ENCODE results near the gene GRIK2.

GRIK2 gene

DNA sequence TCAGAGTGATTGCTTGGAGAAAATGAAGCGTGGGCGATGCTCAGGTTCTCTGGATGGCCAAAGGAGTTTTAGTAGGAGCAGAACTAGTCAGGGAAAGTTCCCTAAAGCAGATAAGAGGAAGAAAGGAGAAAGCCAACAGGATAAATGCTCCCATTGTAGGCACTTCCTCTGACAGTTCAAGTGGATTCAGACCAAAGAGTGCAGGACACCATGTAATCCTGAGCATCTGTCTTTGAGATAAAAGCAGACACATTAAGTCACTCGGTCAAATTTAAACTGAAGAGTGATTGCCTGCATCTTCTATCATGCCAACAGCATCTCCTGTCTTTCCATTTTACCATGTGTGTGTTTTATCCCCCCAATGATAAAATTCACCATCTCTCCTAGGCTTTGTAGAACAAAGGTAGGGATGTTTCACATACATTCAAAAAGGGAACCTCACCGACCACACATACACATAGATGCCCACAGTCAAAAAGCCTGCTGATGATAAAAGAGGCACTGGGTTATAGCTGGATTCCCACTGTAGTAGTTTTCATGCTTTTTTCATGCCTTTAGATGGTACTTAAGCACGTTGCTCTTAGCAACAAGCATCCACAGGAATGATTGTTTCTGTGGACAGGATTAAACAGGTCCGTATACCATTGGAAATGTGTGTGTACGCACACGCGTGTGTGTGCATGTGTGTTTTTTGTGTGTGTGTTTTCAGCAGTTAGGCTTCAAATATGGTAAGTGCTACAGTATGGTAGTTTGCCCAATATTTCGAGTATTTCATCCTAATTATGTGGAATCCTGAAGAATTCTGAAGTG lies 7.0 kb downstream of the GRIK2 start:
- no peak for DNase-seq (ENCODE audit: low read depth)

DNA sequence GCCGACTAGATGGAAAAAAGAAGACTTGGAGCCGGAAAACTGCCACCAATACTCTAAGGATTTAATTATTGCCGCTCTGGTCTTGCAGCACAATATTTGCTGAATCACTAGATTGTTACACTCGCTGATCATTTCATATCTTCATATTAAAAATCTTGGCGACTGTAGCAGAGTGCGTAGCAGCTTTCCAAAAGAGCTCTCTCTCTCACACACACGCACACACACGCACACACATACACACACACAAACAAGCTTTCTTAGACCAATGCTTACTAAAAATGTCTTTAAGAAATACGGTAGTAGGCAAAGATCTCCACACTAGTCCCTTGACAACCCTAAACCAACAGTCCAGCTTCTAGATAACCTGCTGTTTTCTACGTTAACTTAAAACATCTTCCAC lies 7.7 kb downstream of the GRIK2 start:
- no peak for DNase-seq (ENCODE audit: low read depth)

DNA sequence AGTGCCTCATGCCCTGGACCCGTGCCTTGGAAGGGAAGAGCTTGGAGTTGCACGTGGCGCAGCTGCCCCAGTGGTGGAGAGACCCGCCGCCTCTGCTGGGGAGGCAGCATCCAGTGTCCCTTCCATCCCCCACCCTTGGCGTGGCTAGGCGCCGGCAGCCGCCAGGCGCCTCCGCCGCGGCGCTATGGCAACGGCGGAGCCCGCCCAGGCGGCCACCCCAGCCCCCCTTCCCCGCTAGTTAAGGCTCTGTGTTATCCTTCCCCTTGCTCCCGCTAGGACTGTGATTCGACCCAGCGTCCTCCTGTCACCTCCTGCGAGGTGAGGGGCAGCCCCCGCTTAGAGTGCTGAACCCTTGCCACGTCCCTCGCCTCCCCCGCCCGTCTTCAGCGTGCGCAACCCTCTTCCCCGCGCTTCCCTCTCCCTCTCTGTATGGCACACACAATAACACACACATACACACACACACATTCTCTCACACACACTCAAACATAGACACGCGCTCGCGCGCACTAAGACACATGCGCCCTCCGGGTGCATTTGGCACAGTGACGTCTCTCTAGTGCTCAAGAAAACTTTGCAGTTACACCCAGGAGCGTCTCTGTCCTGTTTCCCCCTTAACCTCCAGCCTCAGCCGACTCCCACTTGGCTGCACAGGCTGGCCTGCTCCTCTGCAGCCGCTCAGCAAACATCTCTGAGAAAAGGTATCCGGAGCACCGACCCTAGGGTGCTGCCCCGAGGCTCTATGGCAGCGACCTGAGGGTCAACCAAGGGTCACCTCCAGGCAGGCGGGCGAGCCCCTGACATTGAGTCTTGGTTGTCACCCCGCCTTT lies 8.5 kb downstream of the GRIK2 start:
- DNase-seq (ENCODE audit: low read depth), result no peak

DNA sequence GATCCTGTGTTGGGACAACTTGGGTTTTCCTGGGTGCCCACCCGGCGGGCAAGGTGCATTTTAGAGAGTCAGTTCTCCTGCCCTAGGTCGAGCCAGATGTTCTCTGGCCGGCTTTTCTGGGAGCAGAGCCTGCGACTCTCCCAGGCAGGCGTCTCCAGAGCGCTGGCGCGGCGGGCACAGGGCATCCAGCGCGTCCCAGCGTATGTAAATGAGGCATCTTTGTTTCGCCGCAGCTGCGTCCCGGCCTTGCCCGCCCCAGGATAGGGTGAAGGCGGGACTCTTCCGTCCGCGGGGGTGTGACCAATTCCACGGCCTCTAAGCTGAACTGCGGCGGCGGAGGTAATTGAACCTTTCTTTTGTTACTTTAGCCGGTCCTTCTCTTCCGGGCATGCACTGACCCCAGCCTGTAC lies 9.1 kb downstream of the GRIK2 start:
- DNase-seq (ENCODE audit: low read depth), result no peak

DNA sequence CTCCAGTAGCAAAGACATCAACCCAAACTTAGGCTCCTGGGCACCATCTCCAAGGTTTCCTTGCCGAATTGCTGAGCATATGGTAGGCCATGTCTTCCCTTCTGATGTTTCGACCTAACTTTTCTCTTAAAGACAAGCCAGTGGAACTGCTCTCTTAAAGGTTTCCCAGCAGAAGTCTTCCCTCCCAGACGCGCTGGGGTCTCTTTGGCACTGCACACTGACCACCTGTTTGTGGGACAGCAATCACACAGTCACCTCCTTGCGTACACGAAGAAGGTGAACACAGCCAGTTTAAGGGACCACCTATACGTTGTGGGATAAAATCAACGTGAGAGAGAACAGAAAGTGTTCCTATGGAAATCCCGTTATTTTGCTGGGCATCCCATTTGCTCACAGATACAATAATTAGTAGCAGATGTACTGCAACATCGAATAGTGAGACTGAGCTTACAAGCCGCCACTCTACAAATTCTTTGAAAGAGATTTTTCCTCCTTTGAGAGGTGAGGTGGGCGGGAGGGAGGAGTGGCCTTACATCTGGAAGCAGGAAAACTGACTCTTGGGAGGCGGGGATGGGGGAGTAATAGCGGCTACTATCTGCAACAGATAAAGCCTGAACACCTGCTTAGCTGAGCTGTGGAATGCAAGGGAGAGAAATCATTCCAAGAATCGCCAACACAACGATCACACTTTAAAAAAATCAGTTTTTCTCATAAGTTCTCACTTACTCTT lies 9.9 kb downstream of the GRIK2 start:
- no peak for DNase-seq (ENCODE audit: low read depth)

DNA sequence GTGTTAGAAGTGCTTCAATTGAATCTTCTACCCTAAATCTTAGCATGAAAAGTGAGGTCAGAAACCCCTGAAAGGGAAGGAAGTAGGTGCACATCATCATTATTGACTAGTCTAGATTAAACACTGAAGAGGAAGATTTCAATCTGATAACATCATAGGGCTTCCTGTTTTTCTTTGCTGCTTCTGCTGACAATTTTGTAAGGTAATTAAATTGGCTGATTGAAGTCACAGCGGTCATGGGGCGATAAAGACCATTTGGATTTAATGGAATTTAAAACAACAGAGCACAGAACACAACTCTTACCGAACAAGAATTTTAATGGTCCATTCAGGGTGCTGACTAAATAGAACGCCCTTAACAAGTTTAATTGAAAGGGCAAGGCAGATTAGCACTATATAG lies 11.3 kb downstream of the GRIK2 start:
- DNase-seq (ENCODE audit: low read depth), result no peak

DNA sequence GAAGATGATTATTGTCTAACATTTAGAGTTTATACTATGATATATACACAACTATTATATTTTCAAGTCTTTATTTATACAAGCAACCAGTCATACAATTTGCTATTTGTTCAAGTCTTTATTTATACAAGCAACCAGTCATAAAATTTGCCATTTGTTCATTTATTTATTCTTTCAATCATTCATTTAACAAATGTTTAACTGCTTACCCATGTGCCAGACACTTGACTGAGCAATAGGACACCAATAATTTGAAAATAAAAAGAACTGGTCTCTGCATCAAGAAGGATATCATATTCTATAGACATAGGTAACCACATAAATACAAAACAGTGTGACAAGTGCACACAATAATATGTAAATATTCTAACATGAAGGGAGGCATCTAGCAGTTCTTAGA lies 20.3 kb downstream of the GRIK2 start:
- no peak for DNase-seq (ENCODE audit: low read depth)

DNA sequence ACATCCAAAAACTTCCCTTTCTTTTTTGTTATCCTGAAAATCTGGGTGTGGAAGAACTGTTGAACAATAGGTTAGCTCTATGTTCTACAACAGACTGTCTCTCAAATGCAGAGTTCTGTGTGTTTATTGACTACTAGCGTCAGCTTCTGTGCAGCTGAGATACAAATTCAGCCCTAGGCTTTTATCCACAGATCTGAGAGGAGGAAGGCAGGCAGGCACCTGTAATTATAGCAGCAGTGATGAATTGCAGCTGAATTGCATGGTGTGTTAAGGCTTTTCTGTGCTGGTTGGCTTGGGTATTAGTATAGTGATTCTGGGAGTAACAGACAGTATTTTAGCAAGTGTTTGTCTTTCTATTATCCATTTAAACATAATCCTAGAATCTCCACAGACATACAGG lies 24.4 kb downstream of the GRIK2 start:
- no peak for DNase-seq (ENCODE audit: low read depth)

DNA sequence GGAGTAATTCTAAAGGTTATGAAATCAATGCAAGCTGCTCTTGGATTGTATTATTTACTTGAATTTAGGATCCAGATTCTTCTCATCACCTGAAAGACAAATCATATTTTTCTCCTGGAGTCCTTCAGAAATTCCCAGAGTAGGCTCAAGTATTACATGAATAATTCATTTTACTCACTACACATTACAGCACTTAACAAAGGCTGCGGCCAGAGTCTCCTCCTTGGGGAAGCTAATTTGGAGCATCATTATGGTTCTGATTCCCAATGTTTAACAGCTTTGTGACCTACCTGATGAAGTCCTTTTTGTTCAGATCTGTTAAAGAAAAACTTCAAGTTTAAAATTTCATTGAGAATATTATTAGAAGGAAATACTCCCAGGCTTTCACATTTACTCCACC lies 28.7 kb downstream of the GRIK2 start:
- DNase-seq (ENCODE audit: low read depth), result no peak

DNA sequence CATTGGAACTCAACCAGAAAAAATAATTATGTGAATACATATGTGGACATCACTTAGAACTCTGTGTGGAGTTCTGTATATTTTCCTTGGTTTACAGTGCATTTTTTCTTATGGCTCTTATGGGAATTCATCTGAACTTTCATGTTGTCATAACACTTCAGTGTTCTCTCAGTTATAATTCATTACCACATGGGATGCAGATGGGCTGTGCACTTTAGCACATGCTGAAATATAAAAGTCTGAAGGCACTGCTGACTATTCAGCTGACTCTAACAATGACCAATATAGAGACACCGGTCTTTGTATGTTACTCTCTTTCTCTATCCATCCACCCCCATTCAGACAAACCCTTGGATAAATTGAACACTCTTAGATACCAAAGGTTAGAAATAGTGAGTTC lies 29.3 kb downstream of the GRIK2 start:
- DNase-seq (ENCODE audit: low read depth), result no peak

DNA sequence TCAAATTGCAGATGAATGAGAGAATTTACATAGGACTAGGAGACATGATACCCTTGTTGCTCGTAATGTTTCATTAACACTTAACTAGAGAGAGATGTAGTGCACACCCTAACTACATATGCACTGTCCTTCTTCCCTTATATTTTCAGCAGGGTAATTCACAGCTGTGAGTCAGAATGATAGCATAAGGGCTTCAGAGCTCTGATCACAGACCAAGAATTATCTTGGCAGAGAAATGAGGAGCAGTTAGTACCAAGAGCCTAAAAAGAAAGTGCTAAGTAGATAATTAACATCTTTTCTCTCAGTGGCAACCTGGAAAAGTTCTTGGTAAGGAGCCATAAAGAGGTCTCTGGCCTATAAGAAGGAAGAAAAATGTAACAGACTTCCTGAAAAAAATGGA lies 35.8 kb downstream of the GRIK2 start:
- DNase-seq (ENCODE audit: low read depth), result no peak

DNA sequence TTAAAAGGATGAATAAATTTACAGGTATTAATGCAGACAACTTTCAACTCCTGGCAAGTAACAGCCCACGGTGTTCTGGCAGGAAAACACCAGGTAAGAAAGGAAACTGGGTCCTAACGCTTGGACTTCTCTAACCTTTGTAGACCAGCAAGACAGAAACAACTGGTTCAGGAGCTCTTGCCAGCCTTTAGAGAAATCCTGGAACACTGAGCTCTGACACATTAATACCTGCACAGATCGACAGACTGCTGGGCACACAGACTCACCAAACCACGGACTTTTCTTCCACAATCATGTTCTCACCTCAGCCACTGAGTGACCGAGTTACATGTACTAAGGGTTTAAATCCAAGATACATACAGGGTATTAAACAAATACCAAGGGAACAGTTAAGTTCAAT lies 36.3 kb downstream of the GRIK2 start:
- no peak for DNase-seq (ENCODE audit: low read depth)

DNA sequence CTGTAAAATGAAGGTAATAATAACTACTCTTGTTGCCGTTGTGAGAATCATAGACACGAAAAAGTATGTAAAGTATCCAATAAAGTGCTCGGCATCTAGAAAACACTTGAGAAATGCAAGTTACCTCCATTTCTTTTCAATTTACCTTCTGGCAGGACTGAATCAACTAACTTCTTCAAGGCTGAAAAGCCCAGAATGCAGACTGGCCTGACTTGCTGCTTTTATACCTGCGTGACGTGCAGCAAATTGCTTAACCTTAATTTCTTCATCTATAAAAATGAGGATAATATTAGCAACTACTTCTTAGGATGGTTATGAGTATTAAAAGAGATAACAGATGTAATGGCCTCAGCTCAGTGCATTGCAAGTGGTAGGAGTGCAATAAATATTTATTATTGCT lies 39.6 kb downstream of the GRIK2 start:
- no peak for DNase-seq (ENCODE audit: low read depth)

DNA sequence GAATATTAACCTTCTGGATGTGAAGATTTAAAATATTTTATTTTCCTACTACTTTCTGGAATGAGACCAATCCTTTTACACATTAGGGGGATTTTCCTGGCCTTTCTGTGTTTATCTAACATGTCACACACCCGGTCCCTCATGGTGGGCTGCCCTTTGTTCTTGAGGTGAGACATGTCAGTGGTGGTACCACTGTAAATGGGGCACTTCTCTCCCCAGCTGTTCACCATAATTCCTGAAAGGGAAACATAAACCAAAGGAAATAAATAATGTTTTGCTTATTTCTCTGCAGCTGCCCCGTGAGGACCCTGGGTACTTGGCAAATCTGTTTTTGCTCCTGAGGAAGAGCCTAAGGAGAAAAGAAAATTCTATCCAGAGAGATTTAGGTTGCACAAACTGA lies 41.1 kb downstream of the GRIK2 start:
- DNase-seq (ENCODE audit: low read depth), result no peak

DNA sequence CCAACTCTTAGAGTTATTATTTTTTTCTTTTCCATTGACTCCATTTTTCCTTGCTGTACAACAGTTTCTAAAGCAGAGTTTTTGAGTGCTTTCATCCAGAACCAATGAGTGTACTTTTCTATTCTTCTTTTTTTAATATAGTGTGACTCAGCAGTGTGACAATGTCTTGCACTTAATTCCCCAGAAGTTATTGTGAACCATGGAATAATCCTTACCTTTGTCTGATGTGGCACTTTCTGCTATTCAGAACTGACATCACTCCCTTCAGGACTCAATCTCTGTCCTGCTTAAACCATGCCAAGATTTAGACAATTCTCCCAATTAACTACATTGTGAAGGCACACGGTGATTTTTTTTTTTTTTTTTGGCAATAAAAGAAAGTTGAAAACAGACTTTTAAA lies 41.5 kb downstream of the GRIK2 start:
- DNase-seq (ENCODE audit: low read depth), result no peak

DNA sequence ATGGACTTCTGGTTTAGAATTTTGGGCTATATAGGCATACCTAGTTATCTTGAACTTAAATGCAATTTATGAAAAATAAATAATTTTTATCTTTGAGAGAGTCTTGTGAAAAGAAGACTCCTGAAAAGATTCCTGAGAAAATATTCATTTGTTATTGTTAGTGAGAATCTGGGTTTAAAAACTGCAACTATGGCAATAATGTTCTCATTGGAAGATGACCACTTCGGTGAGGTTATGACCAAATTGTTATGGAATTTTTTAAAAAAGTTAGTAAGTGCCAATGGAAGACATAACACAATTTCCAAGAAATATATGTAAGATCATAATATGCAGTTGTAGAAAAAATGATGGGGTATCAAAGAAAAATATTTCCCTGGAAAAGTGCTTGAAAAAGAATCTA lies 46.3 kb downstream of the GRIK2 start:
- no peak for DNase-seq (ENCODE audit: low read depth)

DNA sequence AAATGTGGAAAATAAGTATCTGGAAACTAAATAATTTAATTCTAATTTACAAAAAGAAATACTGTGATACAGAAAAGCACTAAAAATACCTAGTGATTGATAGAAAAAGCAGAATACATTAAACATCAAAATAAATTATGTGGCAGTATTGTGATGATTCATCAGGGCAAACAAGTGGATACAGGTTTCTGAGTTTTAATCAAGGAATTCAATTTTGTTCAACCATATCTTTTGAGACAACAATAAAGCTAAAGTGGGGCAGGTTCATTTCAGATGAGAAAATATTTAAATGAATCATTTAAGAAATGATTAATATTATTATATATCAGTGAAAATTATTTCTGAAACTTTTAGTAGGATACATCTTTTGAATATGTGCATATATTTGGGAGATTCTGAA lies 49.8 kb downstream of the GRIK2 start:
- DNase-seq (ENCODE audit: low read depth), result no peak

DNA sequence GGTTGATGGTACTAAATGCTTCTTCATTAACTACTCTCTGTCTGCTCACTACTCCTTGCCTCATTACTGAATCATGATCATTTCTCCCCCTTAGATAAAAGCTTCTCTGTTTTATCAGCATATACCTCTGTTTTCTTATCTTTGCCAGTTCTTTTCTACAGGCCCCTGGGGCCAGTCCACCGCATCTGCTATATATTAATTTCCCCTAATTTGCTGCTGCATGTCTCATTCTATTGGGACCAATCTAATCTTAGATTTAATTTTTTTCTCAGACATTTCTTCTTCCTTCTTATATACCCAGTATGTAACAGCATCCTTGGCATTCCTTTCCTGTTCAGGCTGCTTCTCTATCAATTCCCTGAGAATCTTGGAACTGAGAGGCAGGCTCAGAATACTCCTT lies 51.2 kb downstream of the GRIK2 start:
- no peak for DNase-seq (ENCODE audit: low read depth)

DNA sequence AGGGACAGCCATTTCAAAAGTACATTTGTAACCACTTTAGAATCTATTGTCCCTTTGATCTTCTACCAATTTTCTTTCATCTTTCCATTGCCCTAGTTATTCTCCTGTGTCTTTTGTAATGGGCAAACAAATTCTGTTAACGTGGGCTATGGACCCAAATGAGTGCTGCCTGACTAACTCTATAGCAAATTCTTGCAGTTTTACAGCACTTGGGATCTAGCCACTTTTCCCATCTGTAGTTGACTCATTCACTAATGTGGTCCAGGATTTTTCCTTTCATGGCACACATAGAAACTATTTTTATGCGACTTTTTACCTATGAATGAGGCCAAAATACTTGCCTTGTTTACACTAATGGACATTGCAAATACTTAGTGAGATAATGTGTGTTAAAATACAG lies 52.0 kb downstream of the GRIK2 start:
- DNase-seq (ENCODE audit: low read depth), result no peak

DNA sequence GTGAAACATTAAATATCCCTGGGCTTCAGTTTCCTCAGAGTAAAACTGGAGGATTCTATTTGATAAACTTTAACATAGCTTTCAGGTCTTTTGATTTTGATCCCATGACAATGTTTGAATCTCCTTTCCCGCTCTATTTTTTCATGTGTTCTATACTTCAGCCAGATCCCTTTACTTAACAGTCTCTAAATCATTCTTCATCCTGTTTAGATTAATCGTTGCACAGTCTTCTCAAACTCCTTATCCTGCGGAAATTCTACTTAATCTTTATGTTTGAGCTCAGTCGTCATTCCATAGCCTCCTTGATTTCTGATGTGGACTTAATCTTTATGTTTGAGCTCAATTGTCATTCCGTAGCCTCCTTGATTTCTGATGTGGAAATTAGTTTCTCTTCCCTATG lies 57.4 kb downstream of the GRIK2 start:
- no peak for DNase-seq (ENCODE audit: low read depth)

DNA sequence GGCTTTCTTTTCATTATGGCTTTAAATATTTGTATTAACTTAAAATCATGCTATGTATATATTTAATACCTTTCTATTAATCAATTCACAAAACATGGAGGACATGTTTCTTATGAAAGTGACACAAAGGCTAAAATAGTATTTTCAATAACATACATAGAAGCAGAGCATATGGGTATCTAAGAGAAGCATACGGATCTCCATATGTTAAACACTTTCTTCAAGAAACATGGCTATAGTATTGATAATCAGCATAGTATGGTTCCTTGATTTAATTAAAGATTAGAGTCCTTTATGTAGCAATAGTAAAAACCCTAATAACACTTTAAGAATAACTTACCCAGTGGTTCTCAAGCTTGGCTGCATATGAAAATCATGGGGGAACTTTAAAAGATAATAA lies 58.5 kb downstream of the GRIK2 start:
- no peak for DNase-seq (ENCODE audit: low read depth)

DNA sequence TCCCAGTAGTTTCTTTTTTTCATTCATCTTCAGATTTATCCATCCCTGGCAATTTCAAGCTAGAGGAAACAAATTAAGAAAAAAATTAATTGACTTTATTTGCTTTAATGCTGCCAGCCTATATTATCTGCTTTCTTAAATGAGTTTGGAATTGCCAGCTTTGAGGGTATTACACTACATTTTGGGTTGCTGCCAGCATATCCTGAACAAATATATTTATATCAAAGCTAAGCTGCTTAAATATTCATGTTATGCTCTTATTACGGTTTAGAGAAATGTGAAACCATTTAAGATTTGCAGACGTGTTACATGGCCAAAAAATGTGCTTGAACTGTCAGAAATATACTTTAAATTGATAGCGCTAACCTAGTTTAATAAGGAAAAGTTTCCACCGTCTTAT lies 59.7 kb downstream of the GRIK2 start:
- DNase-seq (ENCODE audit: low read depth), result no peak

DNA sequence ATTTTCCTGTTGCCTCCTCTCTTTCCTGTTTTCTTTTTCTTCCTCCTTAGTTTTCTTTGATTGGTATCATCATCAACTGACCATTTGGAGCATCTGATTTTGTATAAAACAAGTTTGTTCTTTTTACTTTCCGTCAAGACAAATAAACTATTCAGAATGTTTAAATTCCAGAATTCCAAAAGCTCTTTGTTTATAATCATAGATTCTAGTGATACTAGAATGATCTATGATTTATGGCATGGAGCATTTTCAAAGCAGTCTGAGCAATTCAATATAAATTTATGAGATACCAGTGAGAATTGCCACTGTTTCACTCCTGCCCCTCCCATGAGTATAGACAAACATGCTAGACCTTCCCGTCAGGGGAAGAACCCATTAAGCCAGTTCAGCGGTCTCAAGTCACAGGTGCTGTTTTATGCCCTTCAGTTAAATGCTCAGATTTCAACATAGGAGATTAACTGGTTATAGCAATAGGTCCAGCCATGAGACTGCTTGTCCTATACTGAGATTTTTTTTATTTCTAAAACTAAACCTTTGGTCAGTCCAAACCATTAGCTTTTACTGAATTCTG lies 60.7 kb downstream of the GRIK2 start:
- DNase-seq (ENCODE audit: low read depth), result no peak

All from activated T-cell treated with anti-CD3 and anti-CD28 coated beads for 24 hours (primary cell).